OCI-LY7 (cell line): ENCODE results near the gene CLMN.

Experiments
- CTCF ChIP-seq: fragments of 200-600 bp; sonication (generic); conservative IDR thresholded peaks from 2 replicates; pipeline ENCODE4 v1.5.1; 2014; ENCODE audit warnings: mild to moderate bottlenecking, antibody characterized with exemption, low read length, moderate library complexity, mixed read lengths
- EZH2phosphoT487 ChIP-seq: fragments of 200-600 bp; sonication (generic); IDR thresholded peaks from 2 replicates; pipeline ENCODE4 v1.6.1; 2018; ENCODE audit warnings: low read depth, borderline replicate concordance, mild to moderate bottlenecking, mixed run types, antibody characterized with exemption, low read length, moderate library complexity, mixed read lengths

- TF ChIP-seq CTCF (no peak), EZH2phosphoT487 (no peak)
Observed at GRCh38 chr14:95315579-95315978, 4.1 kb downstream of the CLMN start.
